Activated CD4-positive, alpha-beta T cell treated with anti-CD3 and anti-CD28 coated beads for 36 hours (primary cell): ENCODE results near the gene TIMM29. TPM values are rescaled to one million over a fixed set of nuclear protein-coding genes. Genes with fewer than 3 reads are reported as not detected.

ENCODE experiments used
- ATAC-seq: fragments of 200-7000 bp; cut with Tn5 transposase; one replicate; pipeline ENCODE4 v1.10.0; 2021; ENCODE audit warnings: mild to moderate bottlenecking, moderate library complexity
- CTCF ChIA-PET: fragments of 350-600 bp; sonication (Branson Sonifier 250); formaldehyde crosslinking; loops from one replicate; lab custom pipeline; 2021; ENCODE audit warnings: antibody characterized with exemption; lab: Charles Lee
- POLR2A ChIA-PET: fragments of 350-600 bp; sonication (Branson Sonifier 250); formaldehyde crosslinking; loops from one replicate; lab custom pipeline; 2021; ENCODE audit warnings: antibody characterized with exemption, inconsistent platforms; lab: Charles Lee
- DNase-seq: peaks from one replicate; pipeline ENCODE4 v3.0.0-alpha.2; 2020
- H3K27ac Mint-ChIP-seq: one replicate; pipeline ENCODE4 v1.8.0; 2021; ENCODE audit warnings: mixed read lengths
- H3K27me3 Mint-ChIP-seq: one replicate; pipeline ENCODE4 v1.8.0; 2021; ENCODE audit warnings: mixed read lengths
- H3K36me3 Mint-ChIP-seq: one replicate; pipeline ENCODE4 v1.8.0; 2021; ENCODE audit warnings: low read depth, mixed read lengths
- H3K4me1 Mint-ChIP-seq: one replicate; pipeline ENCODE4 v1.8.0; 2021; ENCODE audit warnings: mixed read lengths
- H3K4me3 Mint-ChIP-seq: one replicate; pipeline ENCODE4 v1.8.0; 2021; ENCODE audit warnings: mild to moderate bottlenecking, moderate library complexity, mixed read lengths
- H3K9me3 Mint-ChIP-seq: one replicate; pipeline ENCODE4 v1.8.0; 2021; ENCODE audit warnings: low read depth, mixed read lengths
- intact Hi-C, 2 experiments: fragments of 100-400 bp; cut with DNase I in 1 of 2; cut with micrococcal nuclease in 1 of 2; formaldehyde crosslinking; loops; one replicate each; pipeline versions ENCODE4 v1.14.2 to v1.15.1; 2022 to 2024; cut with DNase I, micrococcal nuclease
- total RNA-seq, 2 experiments: library from RNA; stranded (reverse); gene quantifications; one replicate each; pipeline ENCODE4 v1.2.3, GENCODE V29; 2021

Gene TIMM29
- total RNA-seq, 2 experiments from 2014 or later: 8.6 to 15.5 TPM

DNA sequence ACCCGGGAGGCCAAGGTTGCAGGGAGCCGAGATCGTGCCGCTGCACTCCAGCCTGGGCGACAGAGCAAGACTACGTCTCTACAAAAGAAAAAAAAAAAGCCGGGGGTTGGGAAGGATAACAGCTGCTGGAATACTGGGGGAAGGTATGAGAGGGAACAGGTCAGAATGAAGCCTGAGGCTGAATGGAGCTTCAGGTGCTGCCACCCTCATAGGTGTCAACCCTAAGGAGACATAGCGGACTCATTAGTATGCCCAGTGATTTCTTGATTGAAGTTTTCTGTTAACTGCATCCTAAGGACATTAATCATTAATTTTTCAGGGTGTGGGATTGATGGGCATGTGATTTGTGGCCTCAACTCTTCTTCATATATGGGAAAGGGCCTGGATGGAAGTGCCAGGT lies 38.2 kb downstream of the TIMM29 start:
- ChIA-PET POLR2A (no interaction called here), CTCF (interaction anchor here (0.5 to 2.8 kb wide), 4 partner anchors 20 to 269 kb away, joined by 3 to 12 read pairs (median 4); no protein-coding TSS in a partner anchor)
- no peak overlapping the region for H3K4me3 Mint-ChIP-seq
- H3K36me3 Mint-ChIP-seq: peaks cover 11% of the 10 kb centered on the region
- no peak for DNase-seq
- ATAC-seq: no peak
- H3K9me3 Mint-ChIP-seq: no peaks in the 10 kb centered on the region
- H3K27me3 Mint-ChIP-seq: no peaks in the 10 kb centered on the region
- peaks cover 58% of the 10 kb centered on the region for H3K4me1 Mint-ChIP-seq
- intact Hi-C loops: loop anchor here in 1 of 2 experiments (10.0 kb wide), 1 partner anchor 628 kb away; the partner anchor contains the start of gene ZNF627
- no peak overlapping the region for H3K27ac Mint-ChIP-seq

- Mint-ChIP-seq H3K4me1 (peaks cover 44% of the 10 kb centered on the region), H3K4me3 (no peak overlapping the region), H3K27me3 (no peaks in the 10 kb centered on the region), H3K27ac (no peak overlapping the region), H3K9me3 (no peaks in the 10 kb centered on the region), H3K36me3 (peaks cover 14% of the 10 kb centered on the region)
- intact Hi-C loops: loop anchor here in 1 of 2 experiments (10.0 kb wide), 1 partner anchor 626 kb away; the partner anchor contains the start of gene ZNF627
- no peak for ATAC-seq
- ChIA-PET CTCF (interaction anchor here (0.7 to 1.1 kb wide), 2 partner anchors 12 to 14 kb away, joined by 3 read pairs; no protein-coding TSS in a partner anchor), POLR2A (interaction anchor here (0.5 to 1.2 kb wide), 2 partner anchors 32 to 187 kb away, joined by 3 read pairs; partner anchors contain the start of gene SPC24)
- DNase-seq: no peak
Measured at GRCh38 chr19:10968527-10969135, 40.0 kb downstream of the TIMM29 start.

GRCh38 chr19:10971107-10971726 lies 42.6 kb downstream of the TIMM29 start:
- DNase-seq (no peak), ATAC-seq (no peak)
- POLR2A ChIA-PET: no interaction called here
- intact Hi-C loops: loop anchor here in 1 of 2 experiments (5.0 kb wide), 1 partner anchor 34 kb away; no protein-coding TSS in a partner anchor
- Mint-ChIP-seq H3K27ac (no peak overlapping the region), H3K36me3 (peaks cover 8% of the 10 kb centered on the region), H3K4me3 (no peak overlapping the region), H3K27me3 (no peaks in the 10 kb centered on the region), H3K4me1 (peaks cover 39% of the 10 kb centered on the region), H3K9me3 (no peaks in the 10 kb centered on the region)
- CTCF ChIA-PET: interaction anchor here (0.6 to 1.2 kb wide), 2 partner anchors 30 to 271 kb away, joined by 3 to 4 read pairs; no protein-coding TSS in a partner anchor

DNA sequence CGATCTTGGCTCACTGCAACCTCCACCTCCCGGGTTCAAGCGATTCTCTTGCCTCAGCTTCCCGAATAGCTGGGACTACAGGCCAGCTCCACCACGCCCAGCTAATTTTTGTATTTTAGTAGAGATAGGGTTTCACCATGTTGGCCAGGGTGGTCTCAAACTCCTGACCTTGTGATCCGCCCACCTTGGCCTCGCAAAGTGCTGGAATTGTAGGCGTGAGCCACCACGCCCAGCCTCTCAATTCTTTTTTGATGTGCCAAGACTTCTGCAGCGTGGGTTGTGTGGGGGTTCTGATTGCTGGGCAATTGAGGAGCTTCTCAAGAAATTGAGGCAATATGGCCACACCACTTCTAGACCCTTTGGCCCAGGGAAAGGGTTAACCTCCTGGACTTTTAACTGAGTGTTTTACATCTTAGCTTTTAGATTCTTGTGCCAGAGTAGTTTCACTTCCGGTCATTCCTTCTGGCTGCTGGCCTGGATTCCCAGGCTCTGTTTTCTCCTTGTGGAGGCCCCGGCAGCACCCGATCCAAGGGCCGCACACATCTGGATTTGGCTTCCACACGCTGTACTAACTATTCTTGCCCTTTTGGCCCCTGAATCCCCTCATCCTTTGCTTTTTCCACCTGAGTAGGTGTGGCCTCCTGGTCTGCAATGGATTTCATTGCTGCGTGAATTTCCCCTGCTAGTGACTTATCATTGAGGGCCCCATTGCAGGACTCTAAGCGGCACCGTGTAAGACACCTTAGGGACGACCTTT lies 46.9 kb downstream of the TIMM29 start:
- CTCF ChIA-PET: interaction anchor here (2.5 kb wide), 1 partner anchor 39 kb away, joined by 7 read pairs; no protein-coding TSS in a partner anchor
- no peak overlapping the region for H3K27ac Mint-ChIP-seq
- H3K27me3 Mint-ChIP-seq: no peaks in the 10 kb centered on the region

GRCh38 chr19:10976131-10976892 lies 47.7 kb downstream of the TIMM29 start:
- H3K36me3 Mint-ChIP-seq: peaks cover 10% of the 10 kb centered on the region
- POLR2A ChIA-PET: interaction anchor here (0.6 kb wide), 1 partner anchor 37 kb away, joined by 3 read pairs; no protein-coding TSS in a partner anchor
- CTCF ChIA-PET: interaction anchor here (2.5 kb wide), 1 partner anchor 40 kb away, joined by 7 read pairs; no protein-coding TSS in a partner anchor
- no peaks in the 10 kb centered on the region for H3K27me3 Mint-ChIP-seq
- peaks cover 43% of the 10 kb centered on the region for H3K4me1 Mint-ChIP-seq
- intact Hi-C loops: no loop called here
- ATAC-seq (no peak), DNase-seq (no peak)
- no peaks in the 10 kb centered on the region for H3K9me3 Mint-ChIP-seq
- no peak overlapping the region for H3K27ac Mint-ChIP-seq
- no peak overlapping the region for H3K4me3 Mint-ChIP-seq

More for the DNA sequence above, 46.9 kb downstream of the TIMM29 start:
- ATAC-seq (no peak), DNase-seq (no peak)
- H3K4me3 Mint-ChIP-seq: no peak overlapping the region
- peaks cover 10% of the 10 kb centered on the region for H3K36me3 Mint-ChIP-seq
- no peaks in the 10 kb centered on the region for H3K9me3 Mint-ChIP-seq
- POLR2A ChIA-PET: no interaction called here
- intact Hi-C loops: no loop called here
- H3K4me1 Mint-ChIP-seq: peaks cover 45% of the 10 kb centered on the region

- Mint-ChIP-seq H3K9me3 (no peaks in the 10 kb centered on the region), H3K27me3 (no peaks in the 10 kb centered on the region), H3K27ac (peak overlapping the region; percentile 38), H3K4me3 (no peak overlapping the region), H3K36me3 (peaks cover 10% of the 10 kb centered on the region), H3K4me1 (peaks cover 43% of the 10 kb centered on the region)
- peak; percentile 25 for ATAC-seq
- POLR2A ChIA-PET: no interaction called here
- CTCF ChIA-PET: interaction anchor here (0.5 to 2.3 kb wide), 3 partner anchors 9 to 260 kb away, joined by 3 to 10 read pairs (median 4); partner anchors contain the start of gene DNM2
- DNase-seq: peak; percentile 25
- intact Hi-C loops: no loop called here
Measured at GRCh38 chr19:10977742-10978092, 49.1 kb downstream of the TIMM29 start.

Other genes with a start within 250 kb of the TIMM29 start
- 10 to 100 TPM; 51.5 to 52.8 TPM for gene QTRT1, start 227.4 kb upstream of the TIMM29 start, total RNA-seq
- gene DNM2, start 210.7 kb upstream of the TIMM29 start, total RNA-seq: 100 to 1,000 TPM; 167 to 185 TPM
- 10 to 100 TPM in 1 of 2 experiments, 1 to 10 TPM in 1; 8.7 to 15.3 TPM for gene TMED1, start 92.6 kb upstream of the TIMM29 start, total RNA-seq
- 1 to 10 TPM; 2.7 to 3.6 TPM for gene C19orf38, start 80.4 kb upstream of the TIMM29 start, total RNA-seq
- 10 to 100 TPM; 82.3 to 96.8 TPM for gene CARM1, start 57.3 kb upstream of the TIMM29 start, total RNA-seq
- 10 to 100 TPM; 15.8 to 21.3 TPM for gene YIPF2, start 172 bp upstream of the TIMM29 start, total RNA-seq
- gene SMARCA4, start 32.2 kb downstream of the TIMM29 start, total RNA-seq: 100 to 1,000 TPM; 102 to 116 TPM
- gene LDLR, start 160.7 kb downstream of the TIMM29 start, total RNA-seq: 10 to 100 TPM; 73.0 to 73.8 TPM
- 10 to 100 TPM; 59.6 to 72.2 TPM for gene SPC24, start 227.0 kb downstream of the TIMM29 start, total RNA-seq